ENCODE results near the gene EEF1AKMT2.
"Not testable (repeated sequence)": the region's sequence is repeated elsewhere in the genome, so short reads cannot be mapped to it uniquely, and the experiment has no call there.

EEF1AKMT2 gene

GRCh38 chr10:124791547-124792348 lies at the start of gene EEF1AKMT2:
Gene EEF1AKMT2 (minus strand): TSS chr10:124791887. CDS start chr10:124791833, 54 bp downstream.
- DNase-seq (ENCODE audit: low read depth in 2 of 2, low spot score in 1 of 2), result peak; percentile 41 to 58

- DNase-seq (ENCODE audit: low read depth in 2 of 2, low spot score in 1 of 2), result no peak
Observed at GRCh38 chr10:124837687-124838086, 46.0 kb upstream of the EEF1AKMT2 start.

- no peak for DNase-seq (ENCODE audit: low read depth in 2 of 2, low spot score in 1 of 2)
Observed at GRCh38 chr10:124831116-124831515, 39.4 kb upstream of the EEF1AKMT2 start.

- no peak for DNase-seq (ENCODE audit: low read depth in 2 of 2, low spot score in 1 of 2)
Observed at GRCh38 chr10:124830445-124830844, 38.8 kb upstream of the EEF1AKMT2 start.

- no peak for DNase-seq (ENCODE audit: low read depth in 2 of 2, low spot score in 1 of 2)
Observed at GRCh38 chr10:124829447-124830115, 37.9 kb upstream of the EEF1AKMT2 start.

GRCh38 chr10:124827474-124827873 lies 35.8 kb upstream of the EEF1AKMT2 start:
- DNase-seq (ENCODE audit: low read depth in 2 of 2, low spot score in 1 of 2), result no peak

GRCh38 chr10:124826262-124826661 lies 34.6 kb upstream of the EEF1AKMT2 start:
- no peak for DNase-seq (ENCODE audit: low read depth in 2 of 2, low spot score in 1 of 2)

GRCh38 chr10:124825702-124826101 lies 34.0 kb upstream of the EEF1AKMT2 start:
- no peak for DNase-seq (ENCODE audit: low read depth in 2 of 2, low spot score in 1 of 2)

GRCh38 chr10:124824932-124825331 lies 33.2 kb upstream of the EEF1AKMT2 start:
- not testable (repeated sequence) for DNase-seq (ENCODE audit: low read depth in 2 of 2, low spot score in 1 of 2)

- DNase-seq (ENCODE audit: low read depth in 2 of 2, low spot score in 1 of 2), result no peak
Observed at GRCh38 chr10:124824507-124824906, 32.8 kb upstream of the EEF1AKMT2 start.

- DNase-seq (ENCODE audit: low read depth in 2 of 2, low spot score in 1 of 2), result no peak
Observed at GRCh38 chr10:124821520-124821919, 29.8 kb upstream of the EEF1AKMT2 start.

- DNase-seq (ENCODE audit: low read depth in 2 of 2, low spot score in 1 of 2), result no peak
Observed at GRCh38 chr10:124820121-124820520, 28.4 kb upstream of the EEF1AKMT2 start.

GRCh38 chr10:124802313-124802675 lies 10.6 kb upstream of the EEF1AKMT2 start:
- DNase-seq (ENCODE audit: low read depth in 2 of 2, low spot score in 1 of 2), result no peak

- DNase-seq (ENCODE audit: low read depth in 2 of 2, low spot score in 1 of 2), result no peak
Observed at GRCh38 chr10:124799211-124799610, 7.5 kb upstream of the EEF1AKMT2 start.

GRCh38 chr10:124798781-124799180 lies 7.1 kb upstream of the EEF1AKMT2 start:
- DNase-seq (ENCODE audit: low read depth in 2 of 2, low spot score in 1 of 2), result no peak

GRCh38 chr10:124798364-124798763 lies 6.7 kb upstream of the EEF1AKMT2 start:
- no peak for DNase-seq (ENCODE audit: low read depth in 2 of 2, low spot score in 1 of 2)

- no peak for DNase-seq (ENCODE audit: low read depth in 2 of 2, low spot score in 1 of 2)
Observed at GRCh38 chr10:124792998-124793352, 1.3 kb upstream of the EEF1AKMT2 start.

- not testable (repeated sequence) for DNase-seq (ENCODE audit: low read depth in 2 of 2, low spot score in 1 of 2)
Observed at GRCh38 chr10:124782900-124783299, 8.8 kb downstream of the EEF1AKMT2 start.

GRCh38 chr10:124768791-124769190 lies 22.9 kb downstream of the EEF1AKMT2 start:
- DNase-seq (ENCODE audit: low read depth in 2 of 2, low spot score in 1 of 2), result no peak

- DNase-seq (ENCODE audit: low read depth in 2 of 2, low spot score in 1 of 2), result no peak
Observed at GRCh38 chr10:124765256-124765655, 26.4 kb downstream of the EEF1AKMT2 start.

- DNase-seq (ENCODE audit: low read depth in 2 of 2, low spot score in 1 of 2), result no peak
Observed at GRCh38 chr10:124763267-124763666, 28.4 kb downstream of the EEF1AKMT2 start.

- no peak for DNase-seq (ENCODE audit: low read depth in 2 of 2, low spot score in 1 of 2)
Observed at GRCh38 chr10:124762281-124762680, 29.4 kb downstream of the EEF1AKMT2 start.

Measured in stimulated activated CD8-positive, alpha-beta memory T cell treated with anti-CD3 and anti-CD28 coated beads, Interleukin-4, amount 100 ng/mL, for 1 hour (primary cell).